Stromal cell of bone marrow (primary cell): ENCODE data around the gene DLEC1.

ENCODE experiments used
- DNase-seq: peaks from one replicate; pipeline ENCODE4 v3.0.0-alpha.2; 2012; ENCODE audit warnings: low read depth

The DLEC1 gene

GRCh38 chr3:38108649-38109579 lies 69.9 kb downstream of the DLEC1 start:
- DNase-seq, result no peak

- no peak for DNase-seq
Observed at GRCh38 chr3:38109580-38110313, 70.7 kb downstream of the DLEC1 start.

GRCh38 chr3:38110314-38111050 lies 71.5 kb downstream of the DLEC1 start:
- no peak for DNase-seq

- no peak for DNase-seq
Observed at GRCh38 chr3:38111201-38111600, 72.2 kb downstream of the DLEC1 start.

GRCh38 chr3:38111696-38112377 lies 72.8 kb downstream of the DLEC1 start:
- DNase-seq, result no peak

- DNase-seq, result no peak
Observed at GRCh38 chr3:38112378-38112761, 73.4 kb downstream of the DLEC1 start.

GRCh38 chr3:38114052-38114874 lies 75.3 kb downstream of the DLEC1 start:
- DNase-seq, result no peak

- DNase-seq, result no peak
Observed at GRCh38 chr3:38114875-38115644, 76.1 kb downstream of the DLEC1 start.

GRCh38 chr3:38115645-38116427 lies 76.8 kb downstream of the DLEC1 start:
- DNase-seq, result no peak

GRCh38 chr3:38116471-38117162 lies 77.6 kb downstream of the DLEC1 start:
- DNase-seq, result no peak

- DNase-seq, result no peak
Observed at GRCh38 chr3:38117163-38117716, 78.2 kb downstream of the DLEC1 start.

- DNase-seq, result peak; percentile 18
Observed at GRCh38 chr3:38117748-38118420, 78.9 kb downstream of the DLEC1 start.

GRCh38 chr3:38118421-38119247 lies 79.6 kb downstream of the DLEC1 start:
- DNase-seq, result no peak

- no peak for DNase-seq
Observed at GRCh38 chr3:38119248-38119544, 80.2 kb downstream of the DLEC1 start.

GRCh38 chr3:38119821-38120692 lies 81.0 kb downstream of the DLEC1 start:
- no peak for DNase-seq
